ENCODE measurements around the gene RB1.

RB1 gene

DNA sequence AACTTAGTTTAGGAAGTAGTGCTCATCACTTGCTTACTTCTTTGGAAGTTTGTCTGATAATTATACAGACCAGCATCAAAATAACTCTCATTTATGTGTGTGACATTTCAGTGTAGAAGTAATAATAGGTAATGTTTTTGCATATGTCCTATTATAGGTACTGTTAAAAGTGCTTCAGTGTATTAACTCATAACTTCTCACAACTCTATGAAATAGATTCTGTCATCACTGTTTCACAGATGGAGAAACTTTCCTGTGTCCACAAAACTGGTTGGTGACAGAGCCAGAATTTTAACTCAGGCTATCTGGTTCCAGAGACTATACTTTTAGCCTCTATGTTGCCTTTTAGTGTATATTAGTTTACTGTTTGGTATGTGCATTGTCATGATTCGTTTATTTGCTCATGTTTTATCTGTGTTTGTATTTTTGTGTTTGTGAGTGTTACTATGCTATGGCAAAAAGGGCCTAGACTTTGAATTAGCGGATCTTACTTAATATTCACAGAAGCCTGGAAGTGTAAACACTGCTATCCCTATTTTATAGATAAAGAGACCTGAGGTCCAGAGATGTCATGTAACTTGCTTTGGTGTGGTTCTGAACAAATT is 96.6 kb downstream of the RB1 start:
- Histone ChIP-seq H2AFZ (ENCODE audit: low read depth) (no peak overlapping the region), H3K9ac (no peak overlapping the region), H3K4me1 (ENCODE audit: low read depth, poor library complexity, severe bottlenecking) (no peaks in the 10 kb centered on the region), H3K4me3 (IDR thresholded peaks at IDR 0.05; ENCODE audit: insufficient read depth, low read depth, low read length) (no peak overlapping the region), H3K36me3 (ENCODE audit: insufficient read depth) (no peaks in the 10 kb centered on the region), H4K20me1 (ENCODE audit: insufficient read depth) (no peaks in the 10 kb centered on the region), H3K27ac (no peak overlapping the region), H3K79me2 (ENCODE audit: insufficient read depth, low read depth) (no peaks in the 10 kb centered on the region), H3K27me3 (ENCODE audit: insufficient read depth, low read depth) (no peaks in the 10 kb centered on the region), H3K4me2 (no peak overlapping the region)
- TF ChIP-seq, protein P1, sequence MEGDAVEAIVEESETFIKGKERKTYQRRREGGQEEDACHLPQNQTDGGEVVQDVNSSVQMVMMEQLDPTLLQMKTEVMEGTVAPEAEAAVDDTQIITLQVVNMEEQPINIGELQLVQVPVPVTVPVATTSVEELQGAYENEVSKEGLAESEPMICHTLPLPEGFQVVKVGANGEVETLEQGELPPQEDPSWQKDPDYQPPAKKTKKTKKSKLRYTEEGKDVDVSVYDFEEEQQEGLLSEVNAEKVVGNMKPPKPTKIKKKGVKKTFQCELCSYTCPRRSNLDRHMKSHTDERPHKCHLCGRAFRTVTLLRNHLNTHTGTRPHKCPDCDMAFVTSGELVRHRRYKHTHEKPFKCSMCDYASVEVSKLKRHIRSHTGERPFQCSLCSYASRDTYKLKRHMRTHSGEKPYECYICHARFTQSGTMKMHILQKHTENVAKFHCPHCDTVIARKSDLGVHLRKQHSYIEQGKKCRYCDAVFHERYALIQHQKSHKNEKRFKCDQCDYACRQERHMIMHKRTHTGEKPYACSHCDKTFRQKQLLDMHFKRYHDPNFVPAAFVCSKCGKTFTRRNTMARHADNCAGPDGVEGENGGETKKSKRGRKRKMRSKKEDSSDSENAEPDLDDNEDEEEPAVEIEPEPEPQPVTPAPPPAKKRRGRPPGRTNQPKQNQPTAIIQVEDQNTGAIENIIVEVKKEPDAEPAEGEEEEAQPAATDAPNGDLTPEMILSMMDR (conservative IDR thresholded peaks at IDR 0.05; ENCODE audit: low read depth, low read length), result no peak

DNA sequence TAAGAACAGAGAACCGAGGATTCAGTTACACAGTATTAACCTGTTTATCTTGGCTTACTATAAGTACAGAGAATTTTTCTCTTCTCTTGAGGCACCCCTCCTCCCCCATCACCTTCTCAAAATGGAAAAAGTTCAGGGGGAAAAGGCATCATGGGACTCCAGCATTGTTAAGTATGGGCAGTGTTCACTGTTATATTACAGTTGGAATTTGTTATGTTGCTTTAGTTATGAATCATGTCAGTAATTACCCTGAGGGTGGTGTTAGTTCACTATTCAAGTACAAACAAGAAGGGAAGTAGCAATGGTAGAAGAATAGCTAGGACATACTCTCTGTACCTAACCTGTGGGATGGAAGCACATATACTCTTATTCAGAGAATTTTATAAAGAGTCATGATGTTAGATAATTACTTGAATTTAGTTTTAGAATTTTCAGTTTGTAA is 97.3 kb downstream of the RB1 start:
- no peak overlapping the region for H2AFZ ChIP-seq (ENCODE audit: low read depth)
- H3K4me1 ChIP-seq (ENCODE audit: low read depth, poor library complexity, severe bottlenecking), result no peaks in the 10 kb centered on the region
- H3K79me2 ChIP-seq (ENCODE audit: insufficient read depth, low read depth), result no peaks in the 10 kb centered on the region
- H3K4me2 ChIP-seq, result no peak overlapping the region
- TF ChIP-seq, protein P1 (conservative IDR thresholded peaks at IDR 0.05; ENCODE audit: low read depth, low read length), result no peak
- H3K9ac ChIP-seq, result no peak overlapping the region
- no peak overlapping the region for H3K4me3 ChIP-seq (IDR thresholded peaks at IDR 0.05; ENCODE audit: insufficient read depth, low read depth, low read length)
- H3K27me3 ChIP-seq (ENCODE audit: insufficient read depth, low read depth), result no peaks in the 10 kb centered on the region
- no peak overlapping the region for H3K27ac ChIP-seq
- no peaks in the 10 kb centered on the region for H3K36me3 ChIP-seq (ENCODE audit: insufficient read depth)
- no peaks in the 10 kb centered on the region for H4K20me1 ChIP-seq (ENCODE audit: insufficient read depth)

DNA sequence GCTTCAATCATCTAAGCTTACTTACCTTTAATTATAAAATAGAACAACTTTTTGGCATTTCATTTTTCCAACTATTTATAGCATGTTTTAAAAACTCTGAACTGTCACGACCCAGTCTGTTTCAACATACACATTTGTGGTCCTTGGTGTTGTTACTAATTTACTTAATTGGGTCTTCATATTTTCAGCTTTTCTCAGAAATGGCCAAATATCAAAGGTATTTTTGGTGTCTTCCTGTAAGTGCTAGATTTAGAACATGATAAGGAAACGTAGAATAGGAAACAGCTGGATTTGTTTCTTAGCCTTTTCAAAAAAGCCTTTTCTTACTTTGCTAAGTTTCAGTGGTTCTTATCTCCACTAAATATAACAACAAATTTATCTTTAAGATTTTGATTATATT is 97.9 kb downstream of the RB1 start:
- Histone ChIP-seq H3K9ac (no peak overlapping the region), H4K20me1 (ENCODE audit: insufficient read depth) (no peaks in the 10 kb centered on the region), H3K4me1 (ENCODE audit: low read depth, poor library complexity, severe bottlenecking) (no peaks in the 10 kb centered on the region), H3K27ac (no peak overlapping the region), H3K27me3 (ENCODE audit: insufficient read depth, low read depth) (no peaks in the 10 kb centered on the region), H2AFZ (ENCODE audit: low read depth) (no peak overlapping the region), H3K79me2 (ENCODE audit: insufficient read depth, low read depth) (no peaks in the 10 kb centered on the region), H3K36me3 (ENCODE audit: insufficient read depth) (no peaks in the 10 kb centered on the region), H3K4me2 (no peak overlapping the region), H3K4me3 (IDR thresholded peaks at IDR 0.05; ENCODE audit: insufficient read depth, low read depth, low read length) (no peak overlapping the region)
- TF ChIP-seq, protein P1 (conservative IDR thresholded peaks at IDR 0.05; ENCODE audit: low read depth, low read length), result no peak

DNA sequence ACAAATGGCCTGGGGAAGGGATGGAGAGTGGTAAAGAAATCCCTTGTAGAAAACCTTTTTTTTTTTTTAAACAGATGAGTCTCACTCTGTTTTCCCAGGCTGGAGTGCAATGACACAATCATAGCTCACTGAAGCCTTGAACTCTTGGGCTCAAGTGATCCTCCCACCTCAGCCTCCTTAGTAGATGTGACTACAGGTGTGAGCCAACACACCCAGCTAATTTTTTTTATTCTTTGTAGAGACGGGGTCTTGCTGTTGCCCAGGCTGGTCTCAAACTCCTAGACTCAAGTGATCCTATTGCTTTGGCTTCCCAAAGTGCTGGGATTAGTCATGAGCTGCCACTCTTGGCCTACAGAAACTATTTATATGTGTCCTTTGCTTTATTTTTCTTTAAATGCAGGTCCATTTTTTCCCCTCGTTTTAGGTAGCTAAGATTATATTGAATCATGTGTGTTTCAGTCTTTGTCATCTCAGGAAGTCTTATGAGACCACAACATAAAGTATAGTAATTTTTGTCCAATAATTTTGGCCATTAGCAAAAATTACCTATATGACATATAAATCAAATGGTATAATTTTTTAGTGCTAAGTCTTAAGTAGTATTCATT is 98.9 kb downstream of the RB1 start:
- H4K20me1 ChIP-seq (ENCODE audit: insufficient read depth), result no peaks in the 10 kb centered on the region
- no peak overlapping the region for H2AFZ ChIP-seq (ENCODE audit: low read depth)
- no peak overlapping the region for H3K27ac ChIP-seq
- H3K9ac ChIP-seq, result no peak overlapping the region
- no peaks in the 10 kb centered on the region for H3K27me3 ChIP-seq (ENCODE audit: insufficient read depth, low read depth)
- no peaks in the 10 kb centered on the region for H3K36me3 ChIP-seq (ENCODE audit: insufficient read depth)
- no peaks in the 10 kb centered on the region for H3K79me2 ChIP-seq (ENCODE audit: insufficient read depth, low read depth)
- no peak overlapping the region for H3K4me2 ChIP-seq
- H3K4me1 ChIP-seq (ENCODE audit: low read depth, poor library complexity, severe bottlenecking), result no peaks in the 10 kb centered on the region
- TF ChIP-seq, protein P1 (conservative IDR thresholded peaks at IDR 0.05; ENCODE audit: low read depth, low read length), result no peak
- H3K4me3 ChIP-seq (IDR thresholded peaks at IDR 0.05; ENCODE audit: insufficient read depth, low read depth, low read length), result no peak overlapping the region
